HTR-8/SVneo (cell line): ENCODE data around the gene PHF19.

Experiments used
- DNase-seq: peaks from one replicate; pipeline ENCODE4 v3.0.0; 2011; ENCODE audit warnings: low spot score, mixed read lengths; ENCODE audit not compliant: insufficient read length
- FAIRE-seq: peaks from 2 replicates; lab custom pipeline; 2011; peaks lifted over from hg19 to GRCh38; lab: Jason Lieb, UNC

PHF19 gene

DNA sequence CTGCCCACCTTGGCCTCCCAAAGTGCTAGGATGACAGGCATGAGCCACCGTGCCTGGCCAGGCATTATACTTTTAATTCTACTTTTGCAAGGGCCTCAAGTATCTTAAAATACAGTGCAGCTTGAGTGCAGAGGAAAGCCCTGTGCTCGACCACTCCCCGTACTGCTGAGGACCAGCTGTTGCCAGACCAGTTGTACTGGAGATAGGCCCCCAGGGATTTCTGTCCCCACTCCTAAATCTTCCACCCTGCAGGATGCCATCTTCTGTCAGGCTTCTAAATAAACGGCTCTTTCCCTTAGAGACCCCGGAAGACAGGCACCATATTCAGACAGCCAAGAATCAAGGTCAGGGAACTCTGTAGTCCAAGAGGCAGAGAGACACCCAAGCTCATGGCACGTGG lies 17.6 kb downstream of the PHF19 start:
- DNase-seq = no peak
- no peak for FAIRE-seq

DNA sequence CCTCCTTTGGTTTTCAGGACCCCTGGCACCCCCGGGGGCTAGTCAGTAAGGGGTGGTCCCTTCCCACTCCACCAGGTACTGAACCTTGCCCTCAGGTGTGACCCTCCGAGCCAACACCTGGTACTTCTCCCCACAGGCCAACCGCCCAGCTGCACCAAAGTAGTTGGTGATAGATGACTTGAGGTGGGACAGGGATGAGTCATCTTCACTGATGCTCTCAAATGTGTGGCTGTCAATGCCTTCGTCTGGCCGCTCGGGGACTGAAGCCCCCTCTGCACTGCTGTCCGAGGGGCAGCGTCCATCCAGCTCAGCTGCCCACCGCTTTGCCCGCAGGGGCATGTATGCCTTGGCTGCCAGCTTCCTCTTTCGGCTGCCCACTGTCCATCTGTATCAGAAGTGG lies 19.1 kb downstream of the PHF19 start:
- no peak for FAIRE-seq

GRCh38 chr9:120857481-120857880 lies 19.5 kb downstream of the PHF19 start:
- no peak for FAIRE-seq

More for the DNA sequence above, 19.1 kb downstream of the PHF19 start:
- DNase-seq = no peak

GRCh38 chr9:120856700-120857099 lies 20.3 kb downstream of the PHF19 start:
- FAIRE-seq (no peak), DNase-seq (no peak)

More at GRCh38 chr9:120857481-120857880, 19.5 kb downstream of the PHF19 start:
- no peak for DNase-seq

GRCh38 chr9:120855827-120856670 lies 20.9 kb downstream of the PHF19 start:
- DNase-seq (no peak), FAIRE-seq (no peak)

DNA sequence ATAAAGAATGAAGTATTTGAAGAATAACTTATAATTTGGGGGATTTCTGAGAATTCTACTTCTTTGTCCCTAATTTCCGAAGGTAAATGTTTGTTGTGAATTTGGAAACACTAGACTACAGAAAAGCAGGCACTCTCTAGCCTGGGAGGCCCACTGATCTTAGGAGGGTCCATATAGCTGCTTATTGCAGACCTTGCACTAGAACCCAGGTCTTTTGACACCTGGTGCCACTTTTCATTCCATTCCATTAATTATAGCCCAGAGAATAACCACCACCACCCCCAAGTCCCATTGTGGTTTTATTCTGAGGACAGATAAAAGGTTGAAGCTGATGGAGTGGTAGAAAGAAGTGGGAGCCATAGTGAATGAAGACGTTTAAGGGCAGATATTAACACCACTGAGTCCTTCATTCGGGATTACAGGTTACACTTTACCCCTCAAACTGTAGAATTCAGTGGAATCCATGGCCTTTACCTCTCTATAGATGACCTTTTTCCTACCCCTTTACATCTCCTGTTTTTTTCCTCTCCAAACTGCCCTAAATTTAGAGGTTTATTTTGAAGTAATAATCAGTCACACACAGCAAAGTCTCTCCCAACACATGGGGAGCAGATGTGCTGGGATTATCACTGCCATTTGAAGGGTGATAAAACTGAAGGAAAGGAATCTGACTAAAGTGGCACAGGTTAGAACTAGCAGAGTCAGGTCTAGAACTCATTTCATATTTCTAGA lies 22.2 kb downstream of the PHF19 start:
- no peak for FAIRE-seq
- no peak for DNase-seq

GRCh38 chr9:120853198-120853597 lies 23.8 kb downstream of the PHF19 start:
- DNase-seq (no peak), FAIRE-seq (no peak)

DNA sequence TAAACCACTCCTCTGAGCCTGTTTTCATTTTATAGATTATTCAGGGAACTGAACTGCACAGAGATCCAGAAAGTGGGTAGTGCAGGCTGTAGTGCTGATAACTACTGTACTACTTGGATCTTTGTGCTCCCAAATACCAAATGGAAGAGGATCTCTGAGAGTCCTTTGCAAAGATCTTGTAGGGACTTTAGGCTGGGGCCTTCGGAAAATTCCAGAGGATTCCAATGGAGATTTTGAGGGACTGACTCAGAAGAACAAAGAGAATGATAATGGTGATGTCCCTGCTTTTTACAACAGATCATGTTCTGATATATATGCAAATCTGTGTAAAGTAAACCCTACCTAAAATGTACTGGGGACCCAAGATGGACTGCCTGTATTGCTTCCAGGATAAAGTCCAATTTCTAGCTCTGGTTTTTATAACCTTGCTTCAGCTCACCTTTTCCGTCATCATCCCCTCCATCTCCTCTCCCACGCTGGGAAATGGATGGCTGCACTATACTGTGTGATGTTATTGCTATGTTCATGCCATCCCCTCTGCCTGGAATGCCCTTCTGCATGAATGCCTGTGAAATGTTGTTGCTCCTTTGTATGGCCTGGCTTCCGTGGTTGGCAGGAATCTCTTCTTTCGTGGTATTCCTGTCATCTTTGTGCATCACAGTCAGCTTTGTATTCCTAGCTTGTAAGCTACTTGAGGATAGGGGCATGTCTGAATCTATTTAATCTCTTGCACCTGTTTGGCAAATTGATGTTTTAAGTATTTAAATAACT lies 24.6 kb downstream of the PHF19 start:
- FAIRE-seq (no peak), DNase-seq (no peak)

- DNase-seq (no peak), FAIRE-seq (no peak)
Observed at GRCh38 chr9:120851449-120851848, 25.5 kb downstream of the PHF19 start.

GRCh38 chr9:120850315-120850714 lies 26.7 kb downstream of the PHF19 start:
- no peak for DNase-seq
- FAIRE-seq = no peak

DNA sequence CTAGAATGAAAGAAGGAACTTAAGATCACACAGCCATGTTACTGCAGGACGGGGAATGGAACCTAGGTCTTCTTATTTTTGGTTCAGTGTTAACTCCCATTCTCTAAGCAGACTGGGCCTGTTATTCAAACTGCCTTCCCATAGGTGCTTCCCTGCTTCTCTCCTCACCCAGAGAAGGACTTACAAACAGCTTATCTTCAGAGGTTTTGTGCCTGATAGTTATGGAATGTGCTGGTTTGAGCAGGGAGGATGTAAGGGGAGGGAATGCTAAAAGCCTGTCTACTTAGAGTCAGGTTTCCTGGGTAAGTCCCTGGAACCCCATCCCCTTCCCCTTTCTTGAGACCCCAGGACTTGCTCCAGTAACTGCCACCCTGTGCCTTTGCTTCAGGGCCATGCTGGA lies 30.1 kb downstream of the PHF19 start:
- DNase-seq (no peak), FAIRE-seq (no peak)

DNA sequence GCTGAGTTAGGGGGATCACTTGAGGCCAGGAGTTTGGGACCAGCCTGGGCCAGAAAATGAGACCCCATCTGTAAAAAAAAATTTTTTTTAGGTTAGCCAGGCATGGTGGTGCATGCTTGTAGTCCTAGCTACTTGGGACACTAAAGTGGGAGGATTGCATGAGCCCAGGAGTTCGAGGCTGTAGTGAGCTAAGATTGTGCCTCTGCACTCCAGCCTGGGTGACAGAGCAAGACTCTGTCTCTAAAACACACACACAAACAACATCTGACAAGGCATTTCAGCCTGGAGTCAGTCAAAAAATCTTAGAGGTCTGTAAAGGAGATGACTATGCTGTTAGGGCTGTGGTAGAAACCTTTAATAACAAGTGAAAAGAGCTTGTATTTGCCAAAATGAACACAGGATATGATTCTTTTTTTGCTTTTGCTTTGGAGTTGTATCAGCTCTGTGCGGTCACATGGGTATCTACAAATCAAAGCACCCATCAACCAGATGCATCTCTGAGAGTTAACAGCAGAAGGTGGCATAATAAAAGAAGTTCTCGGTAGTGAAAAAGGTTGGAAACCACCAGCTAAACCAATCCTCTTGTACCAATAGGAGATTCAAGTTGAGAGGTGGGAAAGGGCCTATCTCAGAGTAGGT lies 30.6 kb downstream of the PHF19 start:
- FAIRE-seq (no peak), DNase-seq (no peak)

DNA sequence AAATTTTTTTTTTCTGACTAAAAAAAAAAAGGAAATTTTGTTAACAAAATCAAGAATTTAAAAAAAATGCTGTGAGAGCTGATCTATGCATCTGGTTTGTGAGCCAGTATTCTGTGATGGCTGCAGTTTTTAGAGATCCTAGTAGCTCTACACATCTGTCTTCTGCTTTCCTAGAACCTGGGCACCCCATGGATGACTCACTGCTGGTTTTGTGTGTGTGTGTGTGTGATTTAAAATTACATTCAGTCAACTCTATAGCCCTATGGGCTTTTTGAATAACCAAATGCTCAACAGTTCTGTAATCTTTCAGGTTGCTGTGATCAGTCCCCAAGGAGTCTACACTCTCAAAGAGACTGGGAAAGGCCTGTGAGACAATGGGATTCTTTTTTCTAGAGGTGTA lies 31.7 kb downstream of the PHF19 start:
- DNase-seq (no peak), FAIRE-seq (no peak)

DNA sequence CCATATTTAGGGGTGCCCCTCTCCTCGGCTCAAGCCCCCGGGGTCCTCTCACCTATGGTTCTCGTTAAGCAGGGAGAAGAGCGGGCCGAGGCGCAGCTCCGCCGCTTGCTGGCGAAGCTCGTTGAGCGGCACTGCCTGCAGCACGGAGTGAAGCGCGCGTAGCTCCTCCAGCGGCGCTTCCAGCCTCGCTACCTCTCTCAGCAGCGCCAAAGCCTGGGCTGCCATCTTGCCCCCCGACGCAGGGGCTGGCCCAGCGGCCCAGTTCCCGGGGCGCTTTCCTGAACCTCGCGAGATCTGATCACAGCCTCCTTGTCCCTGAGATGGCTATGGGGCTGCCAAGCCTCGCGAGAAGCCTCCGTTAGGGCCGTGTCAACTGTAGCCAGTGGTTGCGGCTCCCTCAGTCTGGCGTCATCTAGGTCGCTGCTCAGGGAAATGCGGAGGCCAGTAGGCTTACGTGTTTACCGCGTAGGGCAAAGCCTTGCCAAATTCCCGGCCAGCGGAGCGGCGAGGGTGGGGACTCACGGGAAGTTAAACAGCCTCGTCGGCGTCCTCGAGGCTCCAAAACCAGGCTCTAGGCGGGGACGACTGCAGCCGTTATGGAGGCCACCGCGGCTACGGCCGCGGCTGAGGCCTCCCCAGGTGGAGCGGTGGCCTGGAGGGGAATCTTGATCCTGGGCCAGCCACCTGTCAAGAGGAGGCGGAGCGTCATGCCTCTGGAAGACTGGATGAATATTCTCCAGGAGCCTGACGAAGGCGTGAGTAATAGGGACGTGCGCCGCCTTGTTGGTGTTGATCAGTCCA lies 34.1 kb downstream of the PHF19 start, which contains the start of gene PSMD5:
Gene PSMD5, minus strand, starts transcription at position 238 of the 801 bp plus-strand sequence. Its CDS starts 13 bp downstream, at position 225.
- FAIRE-seq (no peak), DNase-seq (peak; percentile 95)

DNA sequence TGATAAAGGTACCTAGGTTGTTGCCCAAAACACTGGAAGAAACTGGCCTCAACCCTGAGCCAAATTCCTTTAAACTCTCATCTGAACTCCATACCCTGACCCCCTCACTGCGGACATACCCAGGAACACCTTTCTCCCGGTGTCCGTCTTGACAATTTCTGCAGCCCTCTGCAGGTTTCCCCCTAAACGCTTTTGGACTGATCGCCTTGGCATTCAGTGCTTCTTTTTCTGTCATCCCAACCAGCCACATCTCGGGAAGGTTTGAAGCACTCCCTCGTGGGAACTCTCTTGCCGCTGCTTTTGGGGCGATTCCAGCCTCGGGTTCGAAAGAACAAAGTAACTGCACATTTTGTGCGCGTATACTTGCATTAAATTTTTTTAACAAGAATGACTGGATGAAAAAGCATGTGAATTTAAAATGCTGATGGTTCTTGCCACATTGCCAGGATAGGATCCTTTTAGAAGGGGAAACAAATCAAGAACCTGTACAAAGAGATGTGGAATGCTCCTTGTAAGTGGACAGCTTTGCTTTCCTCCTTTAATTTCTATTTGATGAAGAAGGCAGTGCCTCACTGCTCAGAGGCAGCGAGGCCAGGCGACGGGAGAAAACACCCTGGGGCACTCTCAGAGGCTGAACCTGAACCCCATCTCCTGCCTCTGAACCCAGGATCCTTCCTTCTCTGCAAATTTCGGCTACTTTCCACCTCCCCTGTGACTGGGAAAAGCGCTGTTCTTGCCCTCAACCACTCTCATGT lies 34.9 kb downstream of the PHF19 start:
- no peak for FAIRE-seq
- peak; percentile 7 for DNase-seq

DNA sequence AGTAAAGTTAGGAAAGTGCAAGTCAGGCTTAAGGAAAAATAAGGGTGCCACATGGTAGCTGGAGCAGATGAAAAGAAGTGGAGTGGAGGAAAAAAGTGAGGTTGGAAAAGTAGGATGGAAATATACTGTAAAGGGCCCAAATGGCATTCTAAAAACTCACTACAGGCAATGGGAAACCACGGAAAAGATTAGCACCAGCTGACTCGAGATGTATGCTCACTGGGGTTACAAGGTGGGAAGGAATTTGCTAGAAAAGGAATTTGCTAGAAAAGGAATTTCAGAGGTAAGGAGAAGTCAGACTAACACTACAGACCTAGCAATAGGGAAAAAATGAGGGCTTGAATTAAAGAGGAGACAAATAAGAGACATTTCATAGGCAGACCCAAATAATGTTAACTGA lies 37.8 kb downstream of the PHF19 start:
- DNase-seq = no peak
- FAIRE-seq = no peak

DNA sequence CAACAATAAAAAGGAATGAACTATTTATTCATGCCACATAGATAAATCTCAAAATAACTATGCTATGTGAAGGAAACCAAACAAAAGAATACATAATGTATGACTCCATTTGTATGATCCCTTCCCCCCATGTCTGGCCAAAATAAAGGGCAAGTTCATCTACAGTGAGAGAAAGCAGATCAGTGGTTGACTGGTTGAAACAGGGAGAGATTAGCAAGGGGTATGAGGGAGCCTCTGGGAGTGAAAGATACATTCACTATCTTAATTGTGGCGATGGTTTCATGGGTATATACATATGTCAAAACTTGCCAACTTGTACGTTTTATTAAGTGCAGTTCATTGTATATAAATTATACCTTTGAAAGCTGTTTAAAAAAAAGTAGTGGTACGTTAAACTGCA lies 39.1 kb downstream of the PHF19 start:
- FAIRE-seq (no peak), DNase-seq (no peak)

DNA sequence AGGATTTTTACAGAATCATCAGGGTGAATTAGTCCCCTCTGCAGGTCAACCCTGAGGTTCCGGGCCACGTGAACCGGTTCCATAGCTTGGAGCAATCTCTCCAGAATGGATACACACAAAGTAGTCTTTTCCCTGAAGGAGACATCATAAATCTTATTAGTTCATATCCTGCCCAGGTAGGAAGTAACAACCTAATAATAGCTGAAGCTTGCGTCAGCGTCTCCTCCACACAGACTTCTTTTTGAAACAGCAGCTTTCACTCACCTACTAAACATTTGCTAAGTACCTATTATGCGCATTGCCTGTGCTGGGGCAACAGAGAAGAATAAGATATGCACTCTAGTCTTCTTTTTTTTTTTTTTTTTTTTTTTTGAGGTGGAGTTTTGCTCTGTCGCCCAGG lies 43.7 kb downstream of the PHF19 start:
- no peak for FAIRE-seq
- DNase-seq = no peak

DNA sequence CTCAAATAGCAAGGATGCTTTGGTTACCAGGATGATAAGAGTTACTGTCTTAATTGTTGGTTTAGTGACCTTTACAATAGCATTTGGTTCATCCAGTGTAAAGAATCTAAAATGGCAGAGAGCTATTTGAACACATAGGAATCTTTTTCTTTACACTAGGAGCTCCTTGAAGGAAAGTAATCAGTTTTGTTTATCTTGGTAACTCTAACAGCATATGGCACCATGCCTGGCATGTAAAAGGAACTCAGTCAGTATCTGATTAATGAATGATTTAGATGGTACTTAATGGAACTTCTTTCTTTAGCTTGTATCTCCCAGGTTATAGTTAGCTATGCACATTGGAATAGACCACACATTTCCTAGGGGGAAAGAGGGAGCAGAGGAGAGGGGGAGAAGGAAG lies 44.2 kb downstream of the PHF19 start:
- no peak for DNase-seq
- FAIRE-seq = no peak
